Naive B cell (primary cell): Measurements from ENCODE around the gene CPNE4. TPM values are rescaled to one million over a fixed set of nuclear protein-coding genes. Genes with fewer than 3 reads are reported as not detected.

ENCODE experiments used
- ATAC-seq, 2 donors: fragments of 150-1000 bp; cut with Tn5 transposase; 2 replicates each; pipeline ENCODE4 v1.10.0; 2021; ENCODE audit warnings: low read depth in 2 of 2, mild to moderate bottlenecking in 2 of 2, moderate library complexity in 2 of 2
- DNase-seq: peaks from one replicate; pipeline ENCODE4 v3.0.0; 2022
- H3K27ac Mint-ChIP-seq, 6 donors: one replicate each; pipeline ENCODE4 v1.8.0; 2020 to 2022; ENCODE audit warnings: mild to moderate bottlenecking in 6 of 6, mixed read lengths in 6 of 6, moderate library complexity in 5 of 6, inconsistent platforms in 2 of 6
- H3K27me3 Mint-ChIP-seq, 3 donors: one replicate each; pipeline ENCODE4 v1.8.0; 2021 to 2022; ENCODE audit warnings: mixed read lengths in 3 of 3, mild to moderate bottlenecking in 1 of 3
- H3K36me3 Mint-ChIP-seq, 2 donors: one replicate each; pipeline ENCODE4 v1.8.0; 2020 to 2022; ENCODE audit warnings: mixed read lengths in 2 of 2, inconsistent platforms in 1 of 2, mild to moderate bottlenecking in 1 of 2
- H3K4me1 Mint-ChIP-seq, 3 donors: one replicate each; pipeline ENCODE4 v1.8.0; 2020 to 2022; ENCODE audit warnings: mixed read lengths in 3 of 3, inconsistent platforms in 1 of 3, mild to moderate bottlenecking in 1 of 3, moderate library complexity in 1 of 3
- H3K4me3 Mint-ChIP-seq, 8 donors: one replicate each; pipeline ENCODE4 v1.8.0; 2020 to 2022; ENCODE audit warnings: mild to moderate bottlenecking in 8 of 8, mixed read lengths in 8 of 8, moderate library complexity in 8 of 8, inconsistent platforms in 2 of 8
- H3K9me3 Mint-ChIP-seq, 7 donors: one replicate each; pipeline ENCODE4 v1.8.0; 2020 to 2022; ENCODE audit warnings: mixed read lengths in 7 of 7, mild to moderate bottlenecking in 5 of 7, inconsistent platforms in 2 of 7, moderate library complexity in 1 of 7
- polyA plus RNA-seq, 6 donors: library from polyadenylated mRNA; unstranded; fragments of 300-500 nt; fragmentation: Illumina TruSeq; gene quantifications; one replicate each; pipeline ENCODE4 v1.2.3, GENCODE V29; 2021; ENCODE audit warnings: low read depth in 6 of 6

CPNE4 gene
- polyA plus RNA-seq, 6 donors from 2014 or later: not detected

- Mint-ChIP-seq H3K27me3 (peaks cover 12 to 28% (median 23%) of the 10 kb centered on the region in 3 donors), H3K27ac (no peak overlapping the region)
- no peak for ATAC-seq
Measured at GRCh38 chr3:131540821-131541220, 494.0 kb downstream of the CPNE4 start.

GRCh38 chr3:131540143-131540542 is 494.7 kb downstream of the CPNE4 start:
- peaks cover 17 to 33% (median 23%) of the 10 kb centered on the region in 3 donors for H3K27me3 Mint-ChIP-seq
- peaks cover 0 to 5% of the 10 kb centered on the region in 2 donors for H3K36me3 Mint-ChIP-seq

More at GRCh38 chr3:131540821-131541220, 494.0 kb downstream of the CPNE4 start:
- H3K4me1 Mint-ChIP-seq: no peaks in the 10 kb centered on the region
- H3K36me3 Mint-ChIP-seq: peaks cover 0 to 5% of the 10 kb centered on the region in 2 donors
- peaks cover 0 to 5% (median 0%) of the 10 kb centered on the region in 7 donors for H3K9me3 Mint-ChIP-seq
- no peak overlapping the region for H3K4me3 Mint-ChIP-seq
- DNase-seq: no peak

GRCh38 chr3:131538968-131539367 is 495.8 kb downstream of the CPNE4 start:
- Mint-ChIP-seq H3K4me1 (no peaks in the 10 kb centered on the region), H3K27me3 (peaks cover 18 to 36% (median 23%) of the 10 kb centered on the region in 3 donors), H3K36me3 (no peaks in the 10 kb centered on the region), H3K9me3 (peaks cover 0 to 5% (median 0%) of the 10 kb centered on the region in 7 donors), H3K27ac (no peak overlapping the region), H3K4me3 (no peak overlapping the region)
- no peak for DNase-seq
- ATAC-seq: no peak

More at GRCh38 chr3:131540143-131540542, 494.7 kb downstream of the CPNE4 start:
- Mint-ChIP-seq H3K27ac (no peak overlapping the region), H3K4me3 (no peak overlapping the region), H3K9me3 (peaks cover 0 to 5% (median 0%) of the 10 kb centered on the region in 7 donors), H3K4me1 (no peaks in the 10 kb centered on the region)
- ATAC-seq (no peak), DNase-seq (no peak)

GRCh38 chr3:131537531-131537930 is 497.3 kb downstream of the CPNE4 start:
- Mint-ChIP-seq H3K27ac (no peak overlapping the region), H3K27me3 (peaks cover 21 to 42% (median 25%) of the 10 kb centered on the region in 3 donors), H3K4me1 (no peaks in the 10 kb centered on the region), H3K36me3 (no peaks in the 10 kb centered on the region), H3K4me3 (no peak overlapping the region), H3K9me3 (peaks cover under 1 to 9% (median 3%) of the 10 kb centered on the region in 7 donors)
- ATAC-seq (no peak), DNase-seq (no peak)

- Mint-ChIP-seq H3K27ac (no peak overlapping the region), H3K9me3 (peaks cover 3 to 13% (median 9%) of the 10 kb centered on the region in 7 donors), H3K4me3 (no peak overlapping the region), H3K4me1 (no peaks in the 10 kb centered on the region), H3K36me3 (no peaks in the 10 kb centered on the region), H3K27me3 (peaks cover 28 to 49% (median 31%) of the 10 kb centered on the region in 3 donors)
- ATAC-seq: no peak
- DNase-seq: no peak
Measured at GRCh38 chr3:131535596-131535995, 499.2 kb downstream of the CPNE4 start.

GRCh38 chr3:131535131-131535530 is 499.7 kb downstream of the CPNE4 start:
- ATAC-seq: no peak
- no peak overlapping the region for H3K27ac Mint-ChIP-seq
- H3K9me3 Mint-ChIP-seq: peaks cover 3 to 13% (median 9%) of the 10 kb centered on the region in 7 donors
- peaks cover 23 to 44% (median 34%) of the 10 kb centered on the region in 3 donors for H3K27me3 Mint-ChIP-seq
- no peak overlapping the region for H3K4me3 Mint-ChIP-seq
- H3K36me3 Mint-ChIP-seq: no peaks in the 10 kb centered on the region
- no peak for DNase-seq
- no peaks in the 10 kb centered on the region for H3K4me1 Mint-ChIP-seq

- peaks cover 3 to 11% (median 9%) of the 10 kb centered on the region in 7 donors for H3K9me3 Mint-ChIP-seq
- peaks cover 36 to 42% (median 41%) of the 10 kb centered on the region in 3 donors for H3K27me3 Mint-ChIP-seq
- no peak overlapping the region for H3K27ac Mint-ChIP-seq
- no peak for DNase-seq
- no peak for ATAC-seq
- no peak overlapping the region for H3K4me3 Mint-ChIP-seq
- no peaks in the 10 kb centered on the region for H3K36me3 Mint-ChIP-seq
- H3K4me1 Mint-ChIP-seq: no peaks in the 10 kb centered on the region
Measured at GRCh38 chr3:131532645-131533044, 502.2 kb downstream of the CPNE4 start.

- ATAC-seq (no peak), DNase-seq (no peak)
- Mint-ChIP-seq H3K36me3 (no peaks in the 10 kb centered on the region), H3K4me1 (no peaks in the 10 kb centered on the region), H3K27ac (no peak overlapping the region), H3K27me3 (peaks cover 36 to 46% (median 43%) of the 10 kb centered on the region in 3 donors), H3K9me3 (peaks cover 3 to 11% (median 8%) of the 10 kb centered on the region in 7 donors), H3K4me3 (no peak overlapping the region)
Measured at GRCh38 chr3:131530843-131531242, 504.0 kb downstream of the CPNE4 start.

- no peak for DNase-seq
- Mint-ChIP-seq H3K9me3 (peaks cover 3 to 11% (median 8%) of the 10 kb centered on the region in 7 donors), H3K27me3 (peaks cover 39 to 46% (median 43%) of the 10 kb centered on the region in 3 donors), H3K27ac (no peak overlapping the region), H3K36me3 (no peaks in the 10 kb centered on the region), H3K4me3 (no peak overlapping the region), H3K4me1 (no peaks in the 10 kb centered on the region)
- no peak for ATAC-seq
Measured at GRCh38 chr3:131530388-131530787, 504.4 kb downstream of the CPNE4 start.

- Mint-ChIP-seq H3K4me3 (no peak overlapping the region), H3K36me3 (no peaks in the 10 kb centered on the region), H3K4me1 (no peaks in the 10 kb centered on the region), H3K27me3 (peaks cover 32 to 44% (median 44%) of the 10 kb centered on the region in 3 donors), H3K27ac (no peak overlapping the region), H3K9me3 (peaks cover 0 to under 1% (median 0%) of the 10 kb centered on the region in 7 donors)
- no peak for DNase-seq
- no peak for ATAC-seq
Measured at GRCh38 chr3:131526801-131527347, 507.9 kb downstream of the CPNE4 start.

- Mint-ChIP-seq H3K36me3 (peaks cover 5 to 6% of the 10 kb centered on the region in 2 donors), H3K27me3 (peaks cover 4 to 11% (median 5%) of the 10 kb centered on the region in 3 donors), H3K9me3 (peaks cover 0 to 10% (median 4%) of the 10 kb centered on the region in 7 donors), H3K27ac (no peak overlapping the region), H3K4me1 (no peaks in the 10 kb centered on the region), H3K4me3 (no peak overlapping the region)
- ATAC-seq (no peak), DNase-seq (no peak)
Measured at GRCh38 chr3:131518680-131519079, 516.1 kb downstream of the CPNE4 start.

GRCh38 chr3:131505421-131505820 is 529.4 kb downstream of the CPNE4 start:
- Mint-ChIP-seq H3K27ac (no peak overlapping the region), H3K9me3 (no peaks in the 10 kb centered on the region), H3K36me3 (no peaks in the 10 kb centered on the region), H3K4me1 (peaks cover 22 to 39% (median 26%) of the 10 kb centered on the region in 3 donors), H3K4me3 (peak overlapping the region in 1 of 8 donors; percentile 58), H3K27me3 (peaks cover 0 to 4% (median 0%) of the 10 kb centered on the region in 3 donors)
- ATAC-seq (no peak), DNase-seq (no peak)

GRCh38 chr3:131503320-131503635 is 531.5 kb downstream of the CPNE4 start:
- ATAC-seq (no peak), DNase-seq (no peak)
- H3K9me3 Mint-ChIP-seq: no peaks in the 10 kb centered on the region
- H3K4me1 Mint-ChIP-seq: peaks cover 22 to 39% (median 26%) of the 10 kb centered on the region in 3 donors
- peak overlapping the region; percentile 94 to 100 (median 98) for H3K4me3 Mint-ChIP-seq
- peak overlapping the region; percentile 47 to 99 (median 96) for H3K27ac Mint-ChIP-seq
- H3K27me3 Mint-ChIP-seq: peaks cover 0 to 4% (median 0%) of the 10 kb centered on the region in 3 donors
- H3K36me3 Mint-ChIP-seq: peaks cover 0 to 9% of the 10 kb centered on the region in 2 donors
